Activated T-helper 17 cell treated with anti-CD3 and anti-CD28 coated beads, Interleukin-2, amount 50 U/mL, for 72 hours (primary cell): ENCODE data around the gene NCAPH2. TPM values are rescaled to one million over a fixed set of nuclear protein-coding genes. Genes with fewer than 3 reads are reported as not detected.

ENCODE experiments used
- ATAC-seq: fragments of 150-1000 bp; cut with Tn5 transposase; replicated peaks from 2 replicates; pipeline ENCODE4 v1.10.0; 2021; ENCODE audit warnings: mild to moderate bottlenecking, moderate library complexity
- H3K27ac Mint-ChIP-seq: one replicate; pipeline ENCODE4 v1.8.0; 2022; ENCODE audit warnings: mixed read lengths
- H3K27me3 Mint-ChIP-seq: one replicate; pipeline ENCODE4 v1.8.0; 2022; ENCODE audit warnings: mixed read lengths
- H3K36me3 Mint-ChIP-seq: one replicate; pipeline ENCODE4 v1.8.0; 2022; ENCODE audit warnings: low read depth, mild to moderate bottlenecking, mixed read lengths
- H3K4me1 Mint-ChIP-seq: one replicate; pipeline ENCODE4 v1.8.0; 2022; ENCODE audit warnings: mixed read lengths
- H3K4me3 Mint-ChIP-seq: one replicate; pipeline ENCODE4 v1.8.0; 2022; ENCODE audit warnings: mild to moderate bottlenecking, mixed read lengths
- H3K9me3 Mint-ChIP-seq: one replicate; pipeline ENCODE4 v1.8.0; 2022; ENCODE audit warnings: mixed read lengths
- total RNA-seq, 2 donors: library from RNA; stranded (reverse); gene quantifications; one replicate each; pipeline ENCODE4 v1.2.3, GENCODE V29; 2022

Gene NCAPH2
- total RNA-seq, 2 donors from 2014 or later: 112 to 138 TPM

DNA sequence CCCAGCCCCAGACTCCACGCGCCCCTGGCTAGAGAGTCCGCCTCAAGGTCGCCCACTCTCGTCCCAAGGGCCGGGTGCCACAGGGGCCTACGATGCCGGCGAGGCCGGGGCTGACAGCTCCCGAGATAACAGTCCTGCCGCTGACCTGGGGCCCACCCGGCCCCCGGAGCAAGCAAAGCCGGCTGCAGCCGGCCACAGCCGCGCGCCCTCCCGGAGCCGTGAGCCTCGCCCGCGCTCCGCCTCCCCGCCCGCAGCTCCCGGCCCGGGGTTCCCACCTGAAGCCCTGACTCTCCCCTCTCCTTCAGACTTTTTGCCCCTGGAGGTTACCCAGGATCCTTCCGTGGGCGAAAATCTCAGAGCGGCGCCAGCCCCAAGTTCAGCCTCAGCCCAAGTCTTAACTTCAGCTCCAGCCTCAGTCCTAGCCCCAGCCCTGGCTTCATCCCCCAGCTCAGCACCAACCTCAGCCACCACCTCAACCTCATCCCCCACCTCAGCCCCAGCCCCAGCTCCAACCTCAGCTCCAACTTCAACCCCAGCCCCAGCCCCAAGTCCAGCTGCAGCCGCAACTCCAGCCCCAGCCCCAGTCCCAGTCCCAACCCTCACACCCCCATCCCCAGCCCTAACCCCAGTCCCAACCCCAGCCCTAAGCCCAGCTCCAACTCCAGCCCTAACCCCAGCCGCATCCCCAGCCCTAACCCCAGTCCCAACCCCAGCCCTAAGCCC lies 39.4 kb downstream of the NCAPH2 start:
- Mint-ChIP-seq H3K36me3 (peaks cover 3% of the 10 kb centered on the region), H3K27ac (peak overlapping the region; percentile 83), H3K9me3 (no peaks in the 10 kb centered on the region), H3K4me3 (peak overlapping the region; percentile 62), H3K27me3 (no peaks in the 10 kb centered on the region), H3K4me1 (peaks cover 13% of the 10 kb centered on the region)
- no peak for ATAC-seq

DNA sequence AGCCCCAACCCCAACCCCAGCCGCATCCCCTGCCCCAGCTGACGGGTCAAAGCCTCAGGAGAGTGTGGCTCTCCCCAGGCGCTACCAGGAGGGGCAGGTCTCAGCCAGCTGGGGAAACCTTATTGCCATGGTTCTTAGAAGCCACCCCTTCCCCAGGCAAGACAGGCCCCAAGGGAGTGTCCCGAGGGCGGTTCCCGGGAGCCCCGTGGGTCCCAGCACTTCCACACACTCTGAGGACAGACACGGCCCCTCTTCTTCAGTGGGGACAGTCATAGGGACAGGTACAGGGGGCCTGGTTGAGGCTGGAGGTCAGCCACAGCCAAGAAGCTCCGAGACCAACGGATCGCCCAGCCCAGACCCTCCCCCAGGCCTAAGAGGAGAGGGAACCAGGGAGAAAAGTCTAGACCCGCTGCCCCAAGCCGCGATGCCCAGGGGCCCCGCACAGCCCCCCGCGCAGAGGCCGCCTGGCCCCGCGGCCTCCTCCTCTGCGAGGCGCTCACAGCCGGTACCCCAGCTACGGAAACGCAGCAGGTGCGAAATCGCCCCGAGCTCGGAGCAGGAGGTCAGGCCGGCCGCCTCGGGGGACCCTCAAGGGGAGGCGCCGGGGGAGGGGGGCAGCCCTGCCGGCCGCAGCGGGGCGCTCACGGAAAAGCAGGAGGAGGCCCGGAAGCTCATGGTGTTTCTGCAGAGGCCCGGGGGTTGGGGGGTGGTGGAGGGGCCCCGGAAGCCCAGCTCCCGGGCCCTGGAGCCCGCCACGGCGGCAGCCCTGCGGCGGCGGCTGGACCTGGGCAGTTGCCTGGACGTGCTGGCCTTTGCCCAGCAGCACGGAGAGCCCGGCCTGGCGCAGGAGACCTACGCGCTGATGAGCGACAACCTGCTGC lies 40.3 kb downstream of the NCAPH2 start:
- peaks cover 10% of the 10 kb centered on the region for H3K4me1 Mint-ChIP-seq
- ATAC-seq: peak; percentile 58
- H3K36me3 Mint-ChIP-seq: no peaks in the 10 kb centered on the region
- H3K27ac Mint-ChIP-seq: peak overlapping the region; percentile 83
- peak overlapping the region; percentile 62 for H3K4me3 Mint-ChIP-seq
- no peaks in the 10 kb centered on the region for H3K9me3 Mint-ChIP-seq
- no peaks in the 10 kb centered on the region for H3K27me3 Mint-ChIP-seq

- peaks cover 10% of the 10 kb centered on the region for H3K4me1 Mint-ChIP-seq
- H3K27ac Mint-ChIP-seq: peak overlapping the region; percentile 79
- H3K9me3 Mint-ChIP-seq: no peaks in the 10 kb centered on the region
- H3K27me3 Mint-ChIP-seq: no peaks in the 10 kb centered on the region
- ATAC-seq: peak; percentile 40
- no peaks in the 10 kb centered on the region for H3K36me3 Mint-ChIP-seq
- peak overlapping the region; percentile 77 for H3K4me3 Mint-ChIP-seq
Measured at GRCh38 chr22:50548921-50549790, 41.1 kb downstream of the NCAPH2 start.

- H3K27ac Mint-ChIP-seq: peak overlapping the region; percentile 84
- peak overlapping the region; percentile 77 for H3K4me3 Mint-ChIP-seq
- H3K27me3 Mint-ChIP-seq: no peaks in the 10 kb centered on the region
- H3K9me3 Mint-ChIP-seq: no peaks in the 10 kb centered on the region
- ATAC-seq: no peak
- no peaks in the 10 kb centered on the region for H3K36me3 Mint-ChIP-seq
- peaks cover 4% of the 10 kb centered on the region for H3K4me1 Mint-ChIP-seq
Measured at GRCh38 chr22:50550395-50550794, 42.4 kb downstream of the NCAPH2 start.

DNA sequence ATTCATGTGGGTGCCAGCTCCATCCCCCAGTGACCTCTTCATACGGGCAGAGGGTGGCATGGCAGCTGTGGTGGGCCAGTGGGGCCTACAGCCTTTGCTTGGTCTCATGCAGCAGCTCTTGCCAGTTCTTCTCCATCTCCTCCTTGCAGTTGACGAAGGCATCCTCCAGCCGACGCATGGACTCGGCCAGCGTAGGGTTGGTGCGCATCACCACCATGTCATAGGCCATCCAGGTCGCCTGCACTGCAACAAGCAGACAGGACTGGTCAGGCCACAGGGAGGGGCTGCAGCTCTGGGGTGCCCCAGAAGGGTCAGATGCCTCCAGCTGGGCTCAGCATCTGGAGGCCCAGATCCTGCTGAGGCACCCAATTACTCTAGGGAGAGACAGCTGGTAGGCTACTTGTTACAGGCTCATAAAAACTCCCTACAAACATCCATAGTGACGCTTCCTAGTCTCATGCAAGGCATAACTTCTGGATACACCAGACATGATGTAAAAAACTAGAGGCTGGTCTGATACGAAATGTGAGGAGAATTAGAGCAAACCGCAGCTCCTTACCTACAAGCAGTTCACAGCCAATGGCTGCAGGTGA lies 43.2 kb downstream of the NCAPH2 start:
- H3K36me3 Mint-ChIP-seq: no peaks in the 10 kb centered on the region
- H3K4me1 Mint-ChIP-seq: no peaks in the 10 kb centered on the region
- H3K27ac Mint-ChIP-seq: no peak overlapping the region
- no peak for ATAC-seq
- H3K4me3 Mint-ChIP-seq: peak overlapping the region; percentile 77
- H3K9me3 Mint-ChIP-seq: no peaks in the 10 kb centered on the region
- no peaks in the 10 kb centered on the region for H3K27me3 Mint-ChIP-seq

DNA sequence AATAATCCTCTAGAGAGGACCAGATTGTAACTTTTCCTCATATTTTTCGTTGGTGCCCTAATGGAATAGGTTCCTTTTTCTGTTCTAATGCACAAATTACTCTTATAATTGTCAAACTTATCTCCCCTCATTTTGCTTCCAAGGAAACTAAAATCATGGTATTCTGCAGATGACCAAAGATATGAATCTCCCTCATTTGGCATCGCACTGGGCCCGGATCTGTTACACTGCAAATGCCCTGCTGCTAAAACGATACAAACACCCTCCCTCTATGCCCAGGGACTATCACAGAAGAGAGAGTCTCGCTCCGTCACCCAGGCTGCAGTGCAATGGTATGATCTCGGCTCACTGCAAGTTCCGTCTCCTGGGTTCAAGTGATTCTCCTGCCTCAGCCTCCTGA lies 45.3 kb downstream of the NCAPH2 start:
- H3K4me3 Mint-ChIP-seq: no peak overlapping the region
- no peaks in the 10 kb centered on the region for H3K4me1 Mint-ChIP-seq
- no peaks in the 10 kb centered on the region for H3K36me3 Mint-ChIP-seq
- no peak overlapping the region for H3K27ac Mint-ChIP-seq
- H3K9me3 Mint-ChIP-seq: no peaks in the 10 kb centered on the region
- ATAC-seq: no peak
- H3K27me3 Mint-ChIP-seq: no peaks in the 10 kb centered on the region

- H3K27me3 Mint-ChIP-seq: no peaks in the 10 kb centered on the region
- no peak overlapping the region for H3K4me3 Mint-ChIP-seq
- ATAC-seq: no peak
- H3K4me1 Mint-ChIP-seq: peaks cover 9% of the 10 kb centered on the region
- no peaks in the 10 kb centered on the region for H3K36me3 Mint-ChIP-seq
- H3K27ac Mint-ChIP-seq: no peak overlapping the region
- no peaks in the 10 kb centered on the region for H3K9me3 Mint-ChIP-seq
Measured at GRCh38 chr22:50556703-50557102, 48.7 kb downstream of the NCAPH2 start.

DNA sequence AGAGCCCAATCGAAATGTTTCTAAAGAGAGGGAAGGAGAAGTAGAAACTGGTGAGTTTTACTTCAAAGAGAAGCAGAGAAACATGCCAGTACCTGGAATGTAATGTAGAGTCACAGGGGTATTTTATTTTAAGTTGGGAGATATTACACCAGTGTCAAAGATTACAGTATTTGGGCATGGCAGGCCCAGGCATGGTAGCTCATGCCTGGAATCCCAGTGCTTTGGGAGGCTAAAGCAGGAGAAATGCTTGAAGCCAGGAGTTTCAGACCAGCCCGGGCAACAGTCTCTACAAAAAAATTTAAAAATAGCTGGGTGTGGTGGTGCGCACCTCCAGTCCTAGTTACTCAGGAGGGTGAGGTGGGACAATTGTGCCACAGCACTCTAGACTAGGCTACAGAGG lies 52.0 kb downstream of the NCAPH2 start:
- Mint-ChIP-seq H3K4me1 (peaks cover 17% of the 10 kb centered on the region), H3K27me3 (no peaks in the 10 kb centered on the region), H3K4me3 (no peak overlapping the region), H3K36me3 (no peaks in the 10 kb centered on the region), H3K9me3 (no peaks in the 10 kb centered on the region), H3K27ac (no peak overlapping the region)
- ATAC-seq: no peak

GRCh38 chr22:50561401-50562358 lies 53.7 kb downstream of the NCAPH2 start:
- peaks cover 17% of the 10 kb centered on the region for H3K4me1 Mint-ChIP-seq
- no peaks in the 10 kb centered on the region for H3K27me3 Mint-ChIP-seq
- H3K9me3 Mint-ChIP-seq: no peaks in the 10 kb centered on the region
- H3K27ac Mint-ChIP-seq: peak overlapping the region; percentile 53
- peak overlapping the region; percentile 66 for H3K4me3 Mint-ChIP-seq
- no peaks in the 10 kb centered on the region for H3K36me3 Mint-ChIP-seq
- ATAC-seq: no peak

DNA sequence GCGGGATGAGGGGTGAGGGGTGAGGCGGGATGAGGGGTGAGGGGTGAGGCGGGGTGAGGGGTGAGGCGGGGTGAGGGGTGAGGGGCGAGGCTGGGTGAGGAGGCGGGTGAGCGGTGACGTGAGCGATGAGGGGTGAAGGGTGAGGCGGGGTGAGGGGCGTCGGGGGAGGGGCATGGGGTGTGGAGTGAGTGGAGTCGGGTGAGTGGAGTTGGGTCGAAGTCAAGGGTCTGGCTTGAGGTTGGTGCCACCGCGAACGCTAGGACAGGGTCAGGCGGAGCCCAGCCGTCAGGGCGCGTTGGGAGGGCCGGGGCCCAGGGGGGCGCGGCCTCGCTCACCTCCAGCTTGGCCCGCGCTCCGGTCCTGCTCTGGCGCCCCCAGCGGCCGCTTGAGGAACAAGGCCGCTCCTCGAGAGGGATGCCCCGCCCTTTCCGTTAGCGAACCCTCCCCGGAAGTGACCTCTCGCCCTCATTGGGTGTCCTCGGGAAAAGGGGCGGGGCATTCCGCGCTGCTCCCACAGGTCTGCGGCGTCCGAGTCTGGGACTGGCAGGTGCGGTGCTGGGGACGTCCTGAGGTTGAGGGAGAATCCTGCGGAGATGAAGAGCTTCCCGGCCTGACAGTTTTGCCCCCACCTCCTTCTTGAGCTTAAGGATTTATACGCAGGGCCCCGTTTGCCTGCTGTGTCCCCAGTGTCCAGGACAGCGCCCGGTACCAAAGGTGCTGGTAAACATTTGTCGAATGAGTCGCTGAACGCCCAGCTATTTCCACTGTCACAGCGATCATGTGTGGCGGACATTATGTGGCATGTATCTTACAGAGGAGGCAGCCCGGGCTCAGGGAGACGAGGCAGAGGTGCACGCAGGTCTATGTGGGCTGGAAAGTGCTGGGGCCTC lies 54.7 kb downstream of the NCAPH2 start, which contains the start of gene SYCE3:
Gene SYCE3, minus strand, starts transcription at position 397 of the 890 bp plus-strand sequence. CDS start 6,514 bp downstream, outside the sequence.
- H3K4me3 Mint-ChIP-seq: peak within 1 kb of the TSS; percentile 91
- no peaks in the 10 kb centered on the region for H3K9me3 Mint-ChIP-seq
- H3K36me3 Mint-ChIP-seq: no peaks in the 10 kb centered on the region
- peak within 1 kb of the TSS; percentile 79 for H3K27ac Mint-ChIP-seq
- peaks cover 17% of the 10 kb centered on the region for H3K4me1 Mint-ChIP-seq
- H3K27me3 Mint-ChIP-seq: no peaks in the 10 kb centered on the region
- peak; percentile 99 for ATAC-seq

GRCh38 chr22:50563413-50564160 lies 55.6 kb downstream of the NCAPH2 start:
- ATAC-seq: no peak
- H3K27me3 Mint-ChIP-seq: no peaks in the 10 kb centered on the region
- peak overlapping the region; percentile 79 for H3K27ac Mint-ChIP-seq
- H3K36me3 Mint-ChIP-seq: peaks cover 2% of the 10 kb centered on the region
- no peaks in the 10 kb centered on the region for H3K9me3 Mint-ChIP-seq
- H3K4me3 Mint-ChIP-seq: peak overlapping the region; percentile 91
- H3K4me1 Mint-ChIP-seq: peaks cover 17% of the 10 kb centered on the region

GRCh38 chr22:50564289-50564688 lies 56.3 kb downstream of the NCAPH2 start:
- H3K27ac Mint-ChIP-seq: no peak overlapping the region
- peak overlapping the region; percentile 91 for H3K4me3 Mint-ChIP-seq
- ATAC-seq: no peak
- no peaks in the 10 kb centered on the region for H3K9me3 Mint-ChIP-seq
- H3K27me3 Mint-ChIP-seq: no peaks in the 10 kb centered on the region
- H3K4me1 Mint-ChIP-seq: peaks cover 17% of the 10 kb centered on the region
- peaks cover 9% of the 10 kb centered on the region for H3K36me3 Mint-ChIP-seq
